NB4 (cell line): Measurements from ENCODE around the gene FAM25G.

Experiments used
- CTCF ChIP-seq: IDR thresholded peaks from one replicate; pipeline ENCODE4 v1.5.1; 2012; ENCODE audit warnings: low read depth, low read length
- MYC ChIP-seq: IDR thresholded peaks from 2 replicates; pipeline ENCODE4 v1.6.1; 2011; ENCODE audit warnings: low read depth, low read length
- POLR2A ChIP-seq: IDR thresholded peaks from 2 replicates; pipeline ENCODE4 v1.6.1; 2011; ENCODE audit warnings: mild to moderate bottlenecking; ENCODE audit not compliant: insufficient read length; ENCODE audit errors: extremely low read depth
- TF ChIP-seq, protein P1 (sequence below): IDR thresholded peaks from 2 replicates; pipeline ENCODE4 v1.6.1; 2011; ENCODE audit warnings: low read depth, low read length

- TF ChIP-seq CTCF (no peak), POLR2A (no peak), MYC (no peak)
- TF ChIP-seq, protein P1, sequence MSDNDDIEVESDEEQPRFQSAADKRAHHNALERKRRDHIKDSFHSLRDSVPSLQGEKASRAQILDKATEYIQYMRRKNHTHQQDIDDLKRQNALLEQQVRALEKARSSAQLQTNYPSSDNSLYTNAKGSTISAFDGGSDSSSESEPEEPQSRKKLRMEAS: no peak
These were observed 48.4 kb downstream of the FAM25G start for GRCh38 chr10:47443145-47443544.
